HFF-Myc (cell line): ENCODE measurements around the gene CREB3L4.

Experiments used
- DNase-seq: peaks from one replicate; pipeline ENCODE4 v3.0.0-alpha.2; 2011; ENCODE audit warnings: low read depth; ENCODE audit errors: extremely low read depth
- H3K4me3 ChIP-seq: replicated peaks from 2 replicates; pipeline ENCODE4 v1.5.1; 2011; ENCODE audit warnings: low read depth, mild to moderate bottlenecking, control low read depth, low read length
- TF ChIP-seq, protein P1 (sequence below): IDR thresholded peaks from 2 replicates; pipeline ENCODE4 v1.5.1; 2012; ENCODE audit warnings: mild to moderate bottlenecking, low read depth, low read length, control low read depth; ENCODE audit errors: missing control alignments

Gene CREB3L4

DNA sequence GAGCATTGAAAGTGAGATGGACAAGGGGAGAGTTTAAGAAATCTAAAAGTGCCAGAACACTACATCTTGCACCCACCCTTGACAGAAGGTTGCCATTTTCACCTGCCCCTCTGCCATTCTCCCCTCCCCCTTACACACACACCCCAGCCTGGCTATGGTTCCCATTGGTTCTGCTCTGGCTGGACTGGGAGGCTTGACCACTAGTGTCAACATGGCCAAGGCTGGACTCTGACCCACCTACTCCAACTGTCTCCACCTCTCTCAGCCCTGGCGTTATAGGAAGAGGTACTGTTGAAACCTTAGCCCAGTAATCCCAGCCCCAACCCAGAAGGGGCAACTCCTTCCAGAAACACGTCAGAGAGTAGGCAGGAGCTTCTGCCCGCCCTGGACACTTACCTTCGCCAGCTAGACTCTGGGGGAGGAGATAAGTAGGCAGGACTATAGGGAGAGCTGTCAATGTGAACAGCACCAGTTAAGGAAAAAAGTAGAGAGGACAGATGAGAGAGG, 13.8 kb upstream of the CREB3L4 start:
- no peak overlapping the region for H3K4me3 ChIP-seq
- DNase-seq, result no peak
- TF ChIP-seq, protein P1, sequence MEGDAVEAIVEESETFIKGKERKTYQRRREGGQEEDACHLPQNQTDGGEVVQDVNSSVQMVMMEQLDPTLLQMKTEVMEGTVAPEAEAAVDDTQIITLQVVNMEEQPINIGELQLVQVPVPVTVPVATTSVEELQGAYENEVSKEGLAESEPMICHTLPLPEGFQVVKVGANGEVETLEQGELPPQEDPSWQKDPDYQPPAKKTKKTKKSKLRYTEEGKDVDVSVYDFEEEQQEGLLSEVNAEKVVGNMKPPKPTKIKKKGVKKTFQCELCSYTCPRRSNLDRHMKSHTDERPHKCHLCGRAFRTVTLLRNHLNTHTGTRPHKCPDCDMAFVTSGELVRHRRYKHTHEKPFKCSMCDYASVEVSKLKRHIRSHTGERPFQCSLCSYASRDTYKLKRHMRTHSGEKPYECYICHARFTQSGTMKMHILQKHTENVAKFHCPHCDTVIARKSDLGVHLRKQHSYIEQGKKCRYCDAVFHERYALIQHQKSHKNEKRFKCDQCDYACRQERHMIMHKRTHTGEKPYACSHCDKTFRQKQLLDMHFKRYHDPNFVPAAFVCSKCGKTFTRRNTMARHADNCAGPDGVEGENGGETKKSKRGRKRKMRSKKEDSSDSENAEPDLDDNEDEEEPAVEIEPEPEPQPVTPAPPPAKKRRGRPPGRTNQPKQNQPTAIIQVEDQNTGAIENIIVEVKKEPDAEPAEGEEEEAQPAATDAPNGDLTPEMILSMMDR, result no peak

DNA sequence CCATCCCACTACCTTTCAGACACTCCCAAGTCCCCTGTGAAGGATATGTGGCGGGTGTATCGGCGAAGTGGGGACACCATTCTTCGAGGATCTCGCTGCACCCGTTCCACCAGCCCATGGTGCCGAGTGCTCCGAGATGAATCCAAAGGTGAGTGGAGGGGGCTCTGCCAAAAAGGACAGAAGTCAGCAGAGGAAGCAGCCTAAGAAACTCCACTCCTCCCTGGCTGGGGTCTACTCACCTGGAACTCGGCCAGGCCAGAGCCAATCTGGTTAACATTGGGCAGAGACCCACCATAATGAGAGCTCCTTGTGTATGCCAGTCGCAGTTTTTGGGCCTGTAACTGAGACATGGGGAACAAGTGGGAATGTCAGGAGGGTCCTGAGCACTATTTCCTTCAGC, 12.9 kb upstream of the CREB3L4 start:
- no peak for DNase-seq
- H3K4me3 ChIP-seq, result no peak overlapping the region
- TF ChIP-seq, protein P1, result no peak

- DNase-seq, result no peak
- H3K4me3 ChIP-seq, result peak overlapping the region; percentile 93
- TF ChIP-seq, protein P1, result no peak
Observed at GRCh38 chr1:153956997-153957715, 10.5 kb upstream of the CREB3L4 start.

GRCh38 chr1:153957744-153958110, 10.0 kb upstream of the CREB3L4 start:
- TF ChIP-seq, protein P1, result no peak
- no peak for DNase-seq
- peak overlapping the region; percentile 93 for H3K4me3 ChIP-seq

- peak; percentile 98 for DNase-seq
- H3K4me3 ChIP-seq, result peak within 1 kb of the TSS; percentile 93
- TF ChIP-seq, protein P1, result no peak
Observed at GRCh38 chr1:153958111-153958960, 9.4 kb upstream of the CREB3L4 start, which contains the start of gene CRTC2. Gene CRTC2 (minus strand): TSS chr1:153958612. CDS start chr1:153958497, 115 bp downstream.

DNA sequence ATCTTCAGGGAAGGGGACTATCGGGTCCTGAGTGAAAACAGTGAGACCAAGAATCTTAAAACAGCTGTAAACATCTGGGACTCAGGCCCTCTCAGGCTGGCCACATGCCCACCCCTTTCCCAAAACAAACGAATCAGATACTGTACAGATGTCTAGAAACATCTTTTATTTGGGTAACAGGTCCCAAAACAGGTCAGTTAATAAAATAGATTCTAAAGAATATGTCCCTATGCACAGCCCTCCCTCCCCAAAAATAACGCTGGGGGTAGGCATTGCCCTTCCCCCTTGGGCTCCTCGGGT, 8.8 kb upstream of the CREB3L4 start:
- TF ChIP-seq, protein P1, result no peak
- no peak for DNase-seq
- H3K4me3 ChIP-seq, result peak overlapping the region; percentile 93
